Small intestine (tissue), 7 donors: ENCODE measurements around the gene NKX6-2. TPM values are rescaled to one million over a fixed set of nuclear protein-coding genes. Genes with fewer than 3 reads are reported as not detected.
"Not testable (repeated sequence)": the region's sequence is repeated elsewhere in the genome, so short reads cannot be mapped to it uniquely, and the experiment has no call there.

ENCODE experiments used
- DNase-seq, 2 donors: peaks; one replicate each; pipeline versions ENCODE4 v3.0.0 to v3.0.0-alpha.2; 2013
- FAIRE-seq: peaks from 2 replicates; lab custom pipeline; 2012; peaks lifted over from hg19 to GRCh38; lab: Jason Lieb, UNC
- H3K27ac ChIP-seq, 3 donors: one replicate each; pipeline ENCODE4 v1.5.1; 2013; ENCODE audit warnings: low read length in 2 of 3, mild to moderate bottlenecking in 2 of 3, control low read depth in 1 of 3, inconsistent platforms in 1 of 3, low read depth in 1 of 3, moderate library complexity in 1 of 3
- H3K27me3 ChIP-seq, 3 donors: one replicate each; pipeline ENCODE4 v1.6.1; 2013; ENCODE audit warnings: low read length in 3 of 3, inconsistent platforms in 1 of 3; ENCODE audit not compliant: control insufficient read depth in 3 of 3, insufficient read depth in 3 of 3
- H3K36me3 ChIP-seq, 3 donors: one replicate each; pipeline ENCODE4 v1.6.1; 2013; ENCODE audit warnings: low read length in 3 of 3, inconsistent platforms in 1 of 3, low read depth in 1 of 3, mild to moderate bottlenecking in 1 of 3, moderate library complexity in 1 of 3; ENCODE audit not compliant: control insufficient read depth in 3 of 3, insufficient read depth in 2 of 3
- H3K4me1 ChIP-seq, 3 donors: one replicate each; pipeline ENCODE4 v1.6.1; 2013; ENCODE audit warnings: low read length in 2 of 3, inconsistent platforms in 1 of 3, low read depth in 1 of 3, mild to moderate bottlenecking in 1 of 3, moderate library complexity in 1 of 3; ENCODE audit not compliant: control insufficient read depth in 3 of 3, insufficient read depth in 2 of 3
- H3K4me3 ChIP-seq, 3 donors: one replicate each; pipeline ENCODE4 v1.5.1; 2013; ENCODE audit warnings: low read length in 3 of 3, control low read depth in 1 of 3, inconsistent platforms in 1 of 3, low read depth in 1 of 3, mild to moderate bottlenecking in 1 of 3, moderate library complexity in 1 of 3
- H3K9me3 ChIP-seq, 2 donors: one replicate each; pipeline ENCODE4 v1.6.1; 2013; ENCODE audit warnings: low read depth in 1 of 2, low read length in 1 of 2; ENCODE audit not compliant: control insufficient read depth in 2 of 2, insufficient read depth in 1 of 2
- WGBS, 3 donors: extraction: QIAGEN DNeasy Blood & Tissue Kit; methylation state at CpG; one replicate each; pipeline ENCODE4 v1.1.7; 2013; 5-methylcytosine and 5-hydroxymethylcytosine counted together
- polyA plus RNA-seq, 4 donors: library from polyadenylated mRNA; stranded (reverse) in 3 of 4; unstranded in 1 of 4; fragments of 200-250 nt in 3 of 4; fragments of 120-200 nt in 1 of 4; gene quantifications; one replicate each; pipeline versions ENCODE4 v1.2.1 to v1.2.3, GENCODE V29; 2013
- donor health status: healthy with polysubstance abuse.
- donor health status: control.
- donor health status: control.
- donor health status: Bipolar disorder and iron deficiency.
- donor health status: healthy.

The NKX6-2 gene
- polyA plus RNA-seq, 4 donors, result 0.03 to 0.07 TPM; not detected in 2

GRCh38 chr10:132748135-132748534, 37.8 kb downstream of the NKX6-2 start:
- no peak for FAIRE-seq

GRCh38 chr10:132746801-132747625, 38.9 kb downstream of the NKX6-2 start:
- WGBS, 3 donors, result 83 to 88% (median 87%) methylated on average over 27 to 29 of the region's 29 CpGs
- DNase-seq, result no peak
- Histone ChIP-seq H3K27ac (no peak overlapping the region), H3K4me1 (no peaks in the 10 kb centered on the region), H3K9me3 (no peaks in the 10 kb centered on the region), H3K27me3 (no peaks in the 10 kb centered on the region), H3K4me3 (no peak overlapping the region), H3K36me3 (peaks cover 3 to 43% (median 7%) of the 10 kb centered on the region in 3 donors)
- no peak for FAIRE-seq

More at GRCh38 chr10:132748135-132748534, 37.8 kb downstream of the NKX6-2 start:
- WGBS, 3 donors, result 87 to 95% (median 95%) methylated on average over 15 of the region's 15 CpGs
- Histone ChIP-seq H3K4me3 (no peak overlapping the region), H3K4me1 (no peaks in the 10 kb centered on the region), H3K9me3 (peaks cover 0 to 3% of the 10 kb centered on the region in 2 donors), H3K36me3 (peaks cover 3 to 42% (median 4%) of the 10 kb centered on the region in 3 donors), H3K27ac (no peak overlapping the region), H3K27me3 (no peaks in the 10 kb centered on the region)
- no peak for DNase-seq

- DNase-seq (no peak), FAIRE-seq (no peak)
- Histone ChIP-seq H3K4me1 (no peaks in the 10 kb centered on the region), H3K27me3 (no peaks in the 10 kb centered on the region), H3K36me3 (peaks cover 3 to 49% (median 7%) of the 10 kb centered on the region in 3 donors), H3K9me3 (no peaks in the 10 kb centered on the region), H3K4me3 (no peak overlapping the region), H3K27ac (no peak overlapping the region)
- WGBS, 3 donors, result 88 to 90% (median 89%) methylated on average over 14 of the region's 14 CpGs
Observed at GRCh38 chr10:132746386-132746785, 39.6 kb downstream of the NKX6-2 start.

GRCh38 chr10:132745971-132746370, 40.0 kb downstream of the NKX6-2 start:
- DNase-seq (no peak), FAIRE-seq (no peak)
- no peaks in the 10 kb centered on the region for H3K9me3 ChIP-seq
- H3K27me3 ChIP-seq, result no peaks in the 10 kb centered on the region
- peaks cover under 1 to 49% (median 7%) of the 10 kb centered on the region in 3 donors for H3K36me3 ChIP-seq
- WGBS, 3 donors, result 91 to 94% (median 92%) methylated on average over 12 to 13 of the region's 13 CpGs
- no peak overlapping the region for H3K4me3 ChIP-seq
- no peaks in the 10 kb centered on the region for H3K4me1 ChIP-seq
- no peak overlapping the region for H3K27ac ChIP-seq

GRCh38 chr10:132745511-132745910, 40.4 kb downstream of the NKX6-2 start:
- FAIRE-seq (no peak), DNase-seq (no peak)
- Histone ChIP-seq H3K4me1 (no peaks in the 10 kb centered on the region), H3K36me3 (peaks cover 0 to 45% (median 3%) of the 10 kb centered on the region in 3 donors), H3K27ac (no peak overlapping the region), H3K9me3 (no peaks in the 10 kb centered on the region), H3K4me3 (no peak overlapping the region), H3K27me3 (no peaks in the 10 kb centered on the region)
- 89 to 94% (median 91%) methylated on average over 11 to 17 of the region's 17 CpGs for WGBS, 3 donors

- no peaks in the 10 kb centered on the region for H3K4me1 ChIP-seq
- no peaks in the 10 kb centered on the region for H3K9me3 ChIP-seq
- no peak for DNase-seq
- H3K4me3 ChIP-seq, result no peak overlapping the region
- H3K27ac ChIP-seq, result no peak overlapping the region
- peaks cover 0 to 38% (median 2%) of the 10 kb centered on the region in 3 donors for H3K36me3 ChIP-seq
- no peaks in the 10 kb centered on the region for H3K27me3 ChIP-seq
- no peak for FAIRE-seq
- WGBS, 3 donors, result 88 to 94% (median 88%) methylated on average over 19 of the region's 19 CpGs
Observed at GRCh38 chr10:132744839-132745238, 41.1 kb downstream of the NKX6-2 start.

GRCh38 chr10:132743925-132744490, 41.9 kb downstream of the NKX6-2 start:
- DNase-seq (no peak), FAIRE-seq (no peak)
- Histone ChIP-seq H3K4me3 (no peak overlapping the region), H3K36me3 (peaks cover 0 to 36% (median 2%) of the 10 kb centered on the region in 3 donors), H3K27ac (no peak overlapping the region), H3K27me3 (no peaks in the 10 kb centered on the region), H3K4me1 (no peaks in the 10 kb centered on the region), H3K9me3 (no peaks in the 10 kb centered on the region)
- 91 to 94% (median 92%) methylated on average over 18 of the region's 18 CpGs for WGBS, 3 donors

GRCh38 chr10:132743196-132743924, 42.6 kb downstream of the NKX6-2 start:
- not testable (repeated sequence) for H3K27ac ChIP-seq, H3K9me3 ChIP-seq, H3K4me3 ChIP-seq, DNase-seq, FAIRE-seq, H3K4me1 ChIP-seq, H3K27me3 ChIP-seq
- 82 to 87% (median 86%) methylated on average over 22 to 30 of the region's 30 CpGs for WGBS, 3 donors
- peaks cover 0 to 40% (median 2%) of the 10 kb centered on the region in 3 donors for H3K36me3 ChIP-seq
